Activated CD4-positive, CD25-positive, alpha-beta regulatory T cell treated with anti-CD3 and anti-CD28 coated beads, Interleukin-2, amount 50 U/mL, for 16 hours (primary cell): ENCODE results near the gene KIR3DL3.
"Not testable (repeated sequence)": the region's sequence is repeated elsewhere in the genome, so short reads cannot be mapped to it uniquely, and the experiment has no call there.

Experiments
- DNase-seq: peaks from one replicate; pipeline ENCODE4 v3.0.0-alpha.2; 2020; ENCODE audit warnings: low read depth, low spot score

KIR3DL3 gene

DNA sequence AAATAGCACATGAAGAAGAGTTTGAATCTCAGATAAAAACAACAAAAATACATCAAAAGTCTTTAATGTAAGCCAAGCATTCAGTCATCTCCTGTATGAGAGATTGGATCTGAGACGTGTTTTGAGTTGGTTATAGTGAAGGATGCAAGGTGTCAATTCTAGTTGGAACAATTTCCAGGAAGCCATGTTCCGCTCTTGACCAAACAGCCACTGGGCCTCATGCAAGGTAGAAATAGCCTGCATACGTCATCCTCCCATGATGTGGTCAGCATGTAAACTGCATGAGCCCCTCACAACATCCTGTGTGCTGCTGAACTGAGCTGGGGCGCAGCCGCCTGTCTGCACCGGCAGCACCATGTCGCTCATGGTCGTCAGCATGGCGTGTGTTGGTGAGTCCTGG, at the start of gene KIR3DL3:
TSS of gene KIR3DL3 (plus strand) at position 301 of the 400 bp plus-strand sequence. CDS start at position 356, 55 bp downstream.
- no peak for DNase-seq

DNA sequence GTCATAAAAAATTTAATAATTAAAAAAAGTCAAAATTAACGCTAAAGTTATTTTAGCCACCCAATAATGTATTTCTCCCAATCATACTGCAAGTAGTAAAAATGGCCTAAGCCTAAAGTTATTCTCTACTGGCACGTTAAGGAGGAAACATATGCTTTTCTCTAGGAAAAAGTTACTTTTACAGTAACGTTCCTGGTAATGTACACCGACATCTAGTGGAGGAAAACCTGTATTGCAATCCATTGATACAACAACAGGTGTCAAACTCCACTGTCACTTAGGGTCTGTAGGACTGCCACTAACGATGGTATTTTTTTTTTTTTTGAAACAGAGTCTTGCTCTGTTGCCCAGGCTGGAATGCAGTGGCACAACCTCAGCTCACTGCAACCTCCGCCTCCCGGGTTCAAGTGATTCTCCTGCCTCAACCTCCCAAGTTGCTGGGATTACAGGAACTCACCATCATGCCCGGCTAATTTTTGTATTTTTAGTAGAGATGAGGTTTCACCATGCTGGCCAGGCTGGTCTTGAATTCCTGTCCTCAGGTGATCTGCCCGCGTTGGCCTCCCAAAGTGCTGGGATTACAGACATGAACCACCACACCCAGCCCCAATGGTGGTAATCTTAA, 47.9 kb upstream of the KIR3DL3 start:
- not testable (repeated sequence) for DNase-seq

DNA sequence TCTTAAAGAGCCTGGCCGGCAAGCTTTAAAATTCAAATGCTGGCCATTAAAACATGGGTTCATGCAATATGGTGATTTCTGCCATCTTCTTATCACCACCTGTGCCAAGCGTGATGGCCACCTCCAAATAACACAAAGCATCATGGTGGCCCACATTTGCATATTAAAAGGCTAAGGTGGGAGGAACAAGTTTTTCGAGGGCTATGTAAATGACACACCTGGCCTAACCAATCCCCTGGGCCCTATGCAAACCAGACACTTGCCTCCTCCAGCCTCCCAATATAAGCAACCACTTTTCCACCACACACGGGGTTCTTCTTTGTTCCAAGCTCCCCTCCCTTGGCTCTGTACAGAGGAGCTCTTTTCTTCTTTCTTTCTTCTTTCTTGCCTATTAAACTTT, 47.0 kb upstream of the KIR3DL3 start:
- no peak for DNase-seq

DNA sequence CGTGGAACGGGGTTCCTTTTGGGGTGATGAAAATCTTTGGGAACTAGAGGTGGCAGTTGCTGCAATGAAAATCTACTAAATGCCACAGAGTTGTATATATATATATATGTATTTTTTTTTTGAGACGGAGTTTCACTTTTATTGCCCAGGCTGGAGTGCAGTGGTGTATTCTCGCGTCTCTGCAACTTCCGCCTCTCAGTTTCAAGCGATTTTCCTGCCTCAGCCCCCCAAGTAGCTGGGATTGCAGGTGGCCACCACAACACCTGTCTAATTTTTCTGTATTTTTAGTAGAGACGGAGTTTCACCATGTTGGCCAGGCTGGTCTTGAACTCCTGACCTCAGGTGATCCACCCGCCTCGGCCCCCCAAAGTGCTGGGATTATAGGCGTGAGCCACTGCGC, 42.6 kb upstream of the KIR3DL3 start:
- DNase-seq, result not testable (repeated sequence)

DNA sequence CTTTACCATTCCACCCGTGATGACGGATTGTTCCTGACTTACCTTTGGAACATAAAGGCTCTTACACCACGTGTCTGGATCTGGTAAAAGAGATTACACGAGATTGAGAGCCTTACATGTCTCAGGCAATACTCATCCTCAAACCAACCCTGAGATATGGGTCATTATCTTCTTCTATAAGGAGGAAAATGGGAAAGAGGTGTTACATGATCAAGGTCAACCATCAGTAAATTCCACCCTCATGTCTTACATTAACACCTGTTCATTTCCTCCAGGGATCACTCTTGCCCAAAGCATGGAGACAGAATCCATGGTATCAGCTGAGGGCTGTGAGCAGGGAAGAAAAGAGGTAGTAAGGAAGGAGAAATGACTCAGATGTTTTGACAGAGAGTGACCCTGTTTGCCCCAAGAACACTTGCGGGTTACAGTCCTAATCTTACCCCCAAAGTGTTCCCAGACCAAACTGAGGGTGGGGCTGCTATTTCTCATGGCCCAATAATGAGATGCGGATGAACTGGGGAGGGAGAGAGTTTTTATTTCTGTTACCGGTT, 41.9 kb upstream of the KIR3DL3 start:
- DNase-seq, result no peak

DNA sequence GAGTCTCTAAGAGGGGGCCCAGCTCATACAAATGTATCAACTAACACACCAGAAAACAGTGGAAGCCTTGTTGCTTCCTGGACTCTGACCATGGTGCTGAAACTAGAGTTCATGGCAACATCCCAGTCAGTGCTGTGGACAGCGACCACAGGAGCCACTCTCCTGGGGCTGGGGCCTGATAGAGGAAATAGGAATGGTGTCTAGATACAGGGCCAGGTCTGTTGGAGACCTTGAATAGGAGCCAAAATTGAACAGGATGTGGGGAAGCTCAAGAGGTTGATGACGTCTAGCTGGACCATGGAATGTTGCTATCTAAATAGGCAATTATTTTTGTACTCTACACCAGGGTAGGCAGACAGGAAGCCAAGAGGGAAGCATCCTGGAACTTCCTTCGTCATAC, 39.7 kb upstream of the KIR3DL3 start:
- DNase-seq, result no peak

DNA sequence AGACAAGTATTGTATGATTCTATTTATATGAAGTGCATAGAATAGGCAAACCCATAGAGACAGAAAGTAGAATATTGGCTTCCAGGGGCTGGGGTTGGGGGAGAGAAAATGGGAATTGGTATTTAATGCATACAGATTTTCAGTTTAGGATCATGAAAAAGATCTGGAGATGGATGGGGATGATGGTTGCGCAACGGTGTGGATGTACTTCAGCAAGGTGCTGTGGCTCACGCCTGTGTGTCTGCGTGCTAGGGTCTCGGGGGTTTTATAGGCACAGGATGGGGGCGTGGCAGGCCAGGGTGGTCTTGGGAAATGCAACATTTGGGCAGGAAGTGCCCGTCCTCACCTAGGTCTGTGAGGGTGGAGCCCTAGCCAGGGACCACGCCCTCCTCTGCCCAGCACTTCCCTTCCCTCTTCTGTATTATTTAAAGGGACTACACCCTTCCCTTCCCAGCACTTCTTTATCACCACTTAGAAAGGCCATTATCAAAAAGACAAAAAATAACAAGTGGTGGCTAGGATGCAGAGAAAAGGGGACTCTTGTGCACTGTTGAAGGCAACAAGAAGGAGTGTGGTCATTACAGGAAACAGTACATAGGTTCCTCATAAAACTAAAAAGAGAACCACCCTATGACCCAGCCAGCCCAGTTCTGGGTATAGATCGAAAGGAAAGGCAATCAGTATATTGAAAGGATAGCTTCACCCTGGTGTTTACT, 32.5 kb upstream of the KIR3DL3 start:
- no peak for DNase-seq

DNA sequence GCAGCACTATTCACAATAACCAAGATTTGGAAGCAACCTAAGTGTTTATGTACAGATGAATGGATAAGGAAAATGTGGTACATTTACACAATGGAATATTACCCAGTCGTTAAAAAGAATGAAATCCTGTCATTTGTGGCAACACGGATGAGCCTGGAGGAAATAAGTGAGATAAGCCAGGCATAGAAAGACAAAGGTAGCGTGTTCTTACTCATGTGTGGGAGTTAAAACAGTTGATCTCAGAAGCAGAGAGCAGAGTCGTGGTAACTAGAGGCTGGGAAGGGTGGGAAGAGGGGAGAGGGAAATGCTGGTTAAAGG, 32.0 kb upstream of the KIR3DL3 start:
- DNase-seq, result no peak

DNA sequence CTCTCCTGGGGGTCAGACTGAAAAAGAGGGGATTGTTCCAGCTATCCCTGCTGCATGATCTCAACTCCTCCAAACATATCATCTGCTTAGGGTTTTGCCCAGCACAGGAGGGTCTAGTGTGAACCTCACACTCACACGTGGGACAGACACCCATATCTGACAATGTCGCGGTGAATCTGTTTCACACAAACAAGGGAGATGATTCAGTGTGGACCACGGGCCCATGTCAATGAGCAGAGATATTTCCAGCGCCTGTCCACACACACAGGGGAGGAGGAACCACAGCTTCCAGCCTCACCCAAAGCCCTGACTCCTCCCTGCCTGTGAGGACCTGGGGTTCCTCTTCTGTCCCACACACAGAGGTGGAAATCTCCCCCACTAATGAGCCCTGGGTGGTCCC, 29.6 kb upstream of the KIR3DL3 start:
- DNase-seq, result no peak

DNA sequence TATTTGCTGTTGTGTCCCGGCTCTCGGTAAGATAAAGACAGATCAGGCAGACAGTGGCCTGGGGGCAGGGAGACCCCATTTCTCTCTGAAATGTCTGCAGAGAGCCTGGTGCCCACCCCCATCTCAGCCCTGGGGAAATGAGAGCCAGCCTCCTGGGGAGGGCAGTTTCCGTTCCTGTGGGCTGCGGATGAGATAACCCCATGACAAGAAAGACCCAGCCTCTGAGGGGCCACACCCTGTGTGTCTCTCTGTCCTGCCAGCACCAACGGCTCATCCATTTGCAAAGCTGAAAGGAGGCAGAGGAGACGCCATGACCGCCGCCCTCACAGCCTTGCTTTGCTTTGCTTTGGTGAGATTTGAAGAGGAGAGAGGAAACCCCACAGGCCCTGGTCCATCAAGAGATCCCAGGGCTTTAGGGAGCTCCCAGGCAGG, 28.1 kb upstream of the KIR3DL3 start:
- no peak for DNase-seq

DNA sequence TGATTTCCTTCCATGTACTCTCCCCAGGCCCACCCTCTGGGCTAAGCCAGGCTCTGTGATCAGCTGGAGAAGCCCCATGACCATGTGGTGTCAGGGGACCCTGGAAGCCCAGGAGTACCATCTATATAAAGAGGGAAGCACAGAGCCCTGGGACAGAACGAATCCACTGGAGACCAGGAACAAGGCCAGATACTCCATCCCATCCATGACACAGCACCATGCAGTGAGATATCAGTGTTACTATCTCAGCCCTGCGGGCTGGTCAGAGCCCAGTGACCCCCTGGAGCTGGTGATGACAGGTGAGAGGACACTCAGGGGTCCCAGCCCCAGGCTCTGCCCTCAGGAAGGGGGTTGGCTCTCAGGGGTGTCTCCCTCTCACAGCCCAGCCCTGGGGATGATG, 27.5 kb upstream of the KIR3DL3 start:
- no peak for DNase-seq

DNA sequence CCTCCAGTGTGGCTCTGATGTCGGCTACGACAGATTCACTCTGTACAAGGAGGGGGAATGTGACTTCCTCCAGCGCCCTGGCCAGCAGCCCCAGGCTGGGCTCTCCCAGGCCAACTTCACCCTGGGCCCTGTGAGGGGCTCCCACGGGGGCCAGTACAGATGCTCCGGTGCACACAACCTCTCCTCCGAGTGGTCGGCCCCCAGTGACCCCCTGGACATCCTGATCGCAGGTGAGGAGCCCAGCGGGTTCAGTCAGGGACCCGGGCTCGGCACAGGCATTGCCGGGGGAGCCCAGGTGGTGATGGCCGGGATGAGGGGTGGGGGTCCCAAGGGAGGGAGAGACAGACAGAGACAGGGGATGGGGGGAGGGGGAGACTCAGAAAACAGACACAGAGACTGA, 26.5 kb upstream of the KIR3DL3 start:
- not testable (repeated sequence) for DNase-seq

DNA sequence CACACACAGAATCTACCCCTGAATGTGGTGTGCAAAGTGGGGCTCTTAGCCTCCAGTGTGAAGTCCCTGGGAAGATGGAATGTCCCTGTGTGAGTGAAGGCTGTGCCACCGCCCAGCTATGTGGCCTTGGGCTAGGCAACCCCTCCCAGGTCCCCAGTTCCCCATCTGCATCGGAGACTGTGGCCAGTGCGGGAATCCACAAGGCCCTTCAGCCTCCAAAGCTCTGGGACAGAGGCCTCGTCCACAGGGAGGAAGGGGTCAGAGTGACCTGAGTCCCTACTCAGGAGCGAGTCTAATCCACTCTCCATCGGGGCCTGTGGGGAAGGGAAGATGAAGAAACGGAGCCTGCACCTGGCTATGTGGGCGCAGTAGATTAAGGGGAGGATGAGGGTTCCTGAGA, 19.3 kb upstream of the KIR3DL3 start:
- no peak for DNase-seq

DNA sequence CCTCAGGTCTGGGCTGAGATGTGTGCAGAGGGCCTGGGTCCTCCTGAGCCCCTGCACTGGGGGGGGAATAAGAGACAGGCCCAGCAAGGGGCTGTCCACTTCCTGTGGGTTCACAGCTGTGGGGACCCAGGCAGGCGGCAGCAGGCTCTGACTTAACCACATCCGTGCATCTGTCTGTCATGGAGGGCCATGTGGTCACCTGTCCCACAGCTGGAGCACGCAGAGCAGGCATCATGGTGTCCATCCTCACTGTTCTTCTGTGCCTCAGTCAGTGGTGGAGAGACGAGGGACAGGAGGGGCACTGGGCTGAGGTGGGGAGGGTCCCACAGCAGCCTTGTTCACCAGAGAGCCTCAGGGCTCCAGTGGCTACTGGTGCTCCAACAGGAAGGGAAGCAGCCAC, 16.3 kb upstream of the KIR3DL3 start:
- DNase-seq, result no peak

DNA sequence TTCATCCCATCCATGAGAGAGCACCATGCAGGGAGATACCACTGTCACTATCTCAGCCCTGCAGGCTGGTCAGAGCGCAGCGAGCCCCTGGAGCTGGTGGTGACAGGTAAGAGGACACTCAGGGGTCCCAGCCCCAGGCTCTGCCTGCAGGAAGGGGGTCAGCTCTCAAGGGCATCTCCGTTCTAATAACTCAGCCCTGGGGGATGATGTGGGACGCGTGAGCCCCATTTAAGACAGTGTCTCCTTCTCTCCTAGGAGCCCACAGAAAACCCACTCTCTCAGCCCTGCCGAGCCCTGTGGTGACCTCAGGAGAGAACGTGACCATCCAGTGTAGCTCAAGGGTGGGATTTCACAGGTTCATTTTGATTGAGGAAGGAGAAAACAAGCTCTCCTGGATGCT, 15.5 kb upstream of the KIR3DL3 start:
- no peak for DNase-seq

DNA sequence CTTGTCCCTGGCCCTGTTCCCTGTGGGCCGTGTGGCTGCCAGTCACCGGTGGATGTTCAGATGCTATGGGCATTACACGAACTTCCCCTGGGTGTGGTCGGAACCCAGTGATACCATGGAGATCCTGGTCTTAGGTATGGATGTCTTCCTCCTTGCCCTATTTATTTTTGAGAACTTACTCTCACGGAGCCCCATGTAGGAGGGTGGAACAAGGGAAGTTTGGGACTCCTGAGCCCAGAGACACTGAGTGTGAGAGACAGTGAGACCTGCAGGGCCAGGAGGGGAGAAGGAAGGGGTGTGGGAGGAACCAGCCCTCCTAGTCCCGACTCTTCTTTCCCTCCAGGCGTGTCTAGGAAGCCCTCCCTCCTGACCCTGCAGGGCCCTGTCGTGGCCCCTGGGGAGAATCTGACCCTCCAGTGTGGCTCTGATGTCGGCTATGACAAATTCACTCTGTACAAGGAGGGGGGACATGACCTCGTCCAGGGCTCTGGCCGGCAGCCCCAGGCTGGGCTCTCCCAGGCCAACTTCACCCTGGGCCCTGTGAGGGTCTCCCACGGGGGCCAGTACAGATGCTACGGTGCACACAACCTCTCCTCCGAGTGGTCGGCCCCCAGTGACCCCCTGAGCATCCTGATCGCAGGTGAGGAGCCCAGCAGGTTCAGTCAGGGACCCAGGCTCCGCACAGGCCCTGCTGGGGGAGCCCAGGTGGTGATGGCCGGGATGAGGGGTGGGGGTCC, 14.9 kb upstream of the KIR3DL3 start:
- DNase-seq, result no peak

DNA sequence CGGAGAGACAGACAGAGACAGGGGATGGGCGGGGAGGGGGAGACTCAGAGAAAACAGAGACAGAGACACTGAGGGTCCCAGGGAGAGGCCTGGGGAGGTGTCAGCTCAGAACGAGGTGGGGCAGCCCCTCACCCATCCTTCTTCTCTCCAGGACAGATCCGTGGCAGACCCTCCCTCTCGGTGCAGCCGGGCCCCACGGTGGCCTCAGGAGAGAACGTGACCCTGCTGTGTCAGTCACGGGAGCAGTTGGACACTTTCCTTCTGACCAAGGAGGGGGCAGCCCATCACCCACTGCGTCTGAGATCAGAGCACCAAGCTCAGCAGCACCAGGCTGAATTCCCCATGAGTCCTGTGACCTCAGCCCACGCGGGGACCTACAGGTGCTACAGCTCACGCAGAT, 14.3 kb upstream of the KIR3DL3 start:
- DNase-seq, result not testable (repeated sequence)

DNA sequence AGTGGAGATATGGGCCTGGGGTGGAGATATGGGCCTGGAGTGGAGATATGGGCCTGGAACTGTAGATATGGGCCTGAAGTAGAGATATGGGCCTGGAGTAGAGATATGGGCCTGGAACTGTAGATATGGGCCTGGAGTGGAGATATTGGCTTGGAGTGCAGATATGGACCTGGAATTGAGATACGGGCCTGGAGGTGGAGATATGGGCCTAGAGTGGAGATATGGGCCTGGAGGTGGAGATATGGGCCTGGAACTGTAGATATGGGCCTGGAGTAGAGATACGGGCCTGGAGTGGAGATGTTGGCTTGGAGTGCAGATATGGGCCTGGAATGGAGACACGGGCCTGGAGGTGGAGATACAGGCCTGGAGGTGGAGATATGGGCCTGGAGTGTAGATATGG, 402 bp downstream of the KIR3DL3 start:
- DNase-seq, result no peak

DNA sequence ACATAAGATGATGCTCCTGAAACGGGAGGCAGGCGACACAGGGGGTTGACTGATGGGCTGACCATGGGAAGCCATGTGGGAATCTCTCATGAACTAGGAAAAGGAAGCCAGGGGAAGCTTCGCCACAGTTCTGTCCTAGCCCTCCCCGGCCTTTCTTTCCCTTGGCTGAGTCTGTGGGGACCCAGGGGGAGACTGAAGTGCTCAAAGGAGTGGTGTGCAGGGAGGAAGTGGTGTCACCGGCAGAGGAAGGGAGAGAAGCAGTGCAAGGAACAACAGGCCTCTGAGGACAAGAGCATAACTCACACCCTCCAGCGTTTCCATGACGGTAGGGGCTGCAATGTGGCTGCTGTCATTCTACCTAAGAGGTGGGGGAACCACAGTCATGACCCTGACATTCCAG, 1.1 kb downstream of the KIR3DL3 start:
- no peak for DNase-seq

DNA sequence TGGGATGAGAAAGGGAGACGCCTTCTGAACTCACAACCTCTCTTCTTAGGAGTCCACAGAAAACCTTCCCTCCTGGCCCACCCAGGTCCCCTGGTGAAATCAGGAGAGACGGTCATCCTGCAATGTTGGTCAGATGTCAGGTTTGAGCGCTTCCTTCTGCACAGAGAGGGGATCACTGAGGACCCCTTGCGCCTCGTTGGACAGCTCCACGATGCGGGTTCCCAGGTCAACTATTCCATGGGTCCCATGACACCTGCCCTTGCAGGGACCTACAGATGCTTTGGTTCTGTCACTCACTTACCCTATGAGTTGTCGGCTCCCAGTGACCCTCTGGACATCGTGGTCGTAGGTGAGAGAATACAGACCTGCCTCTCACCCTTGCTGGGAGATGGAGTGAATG, 3.3 kb downstream of the KIR3DL3 start:
- DNase-seq, result no peak

DNA sequence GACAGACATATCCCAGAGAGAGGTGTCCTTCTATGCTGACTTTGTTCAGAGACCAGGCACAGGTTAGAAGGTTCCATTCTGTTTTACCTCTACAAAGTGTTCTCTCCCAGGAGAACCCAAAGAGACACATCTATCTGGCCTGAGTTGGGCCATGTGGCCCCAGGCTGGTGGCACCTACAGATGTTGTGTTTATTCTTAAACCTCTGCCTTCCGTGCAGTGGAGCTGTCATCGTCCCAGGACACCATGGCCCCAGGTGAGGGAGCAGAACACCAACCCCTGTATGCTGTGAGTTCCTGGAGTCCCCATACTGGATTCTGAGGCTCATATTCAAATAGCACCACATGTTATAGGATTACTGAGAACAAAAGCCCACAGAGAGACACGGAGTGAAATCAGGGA, 3.9 kb downstream of the KIR3DL3 start:
- no peak for DNase-seq

DNA sequence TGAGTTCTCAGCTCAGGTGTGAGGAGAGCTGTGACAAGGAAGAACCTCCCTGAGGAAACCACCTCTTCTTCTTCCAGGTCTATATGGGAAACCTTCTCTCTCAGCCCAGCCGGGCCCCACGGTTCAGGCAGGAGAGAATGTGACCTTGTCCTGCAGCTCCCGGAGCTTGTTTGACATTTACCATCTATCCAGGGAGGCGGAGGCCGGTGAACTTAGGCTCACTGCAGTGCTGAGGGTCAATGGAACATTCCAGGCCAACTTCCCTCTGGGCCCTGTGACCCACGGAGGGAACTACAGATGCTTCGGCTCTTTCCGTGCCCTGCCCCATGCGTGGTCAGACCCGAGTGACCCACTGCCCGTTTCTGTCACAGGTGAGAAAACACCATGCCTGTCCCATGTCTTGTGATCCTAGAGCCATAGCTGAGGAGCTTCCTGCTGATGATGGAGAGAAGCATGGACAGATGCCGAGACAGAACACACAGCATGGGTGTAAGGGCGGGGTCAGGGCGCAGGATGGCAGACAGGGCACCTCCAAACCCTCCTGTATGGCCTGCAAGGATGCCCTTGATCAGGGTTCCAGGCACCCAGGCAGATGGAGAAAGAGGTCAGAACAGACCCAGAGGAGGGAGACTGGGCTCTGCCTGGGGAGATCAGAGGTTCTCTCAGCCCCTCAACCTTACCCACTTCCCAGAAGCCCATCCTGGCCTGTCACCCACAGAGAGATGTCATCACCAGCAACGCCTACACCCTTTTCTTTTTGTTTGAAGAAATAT, 5.4 kb downstream of the KIR3DL3 start:
- DNase-seq, result no peak
